Cerebellar cortex (tissue), 1 donor: ENCODE data around the gene PIK3CA.
A peak's percentile ranks its signal among the peaks of the same experiment; 100 is the strongest.
"Not testable (repeated sequence)": the region's sequence is repeated elsewhere in the genome, so short reads cannot be mapped to it uniquely, and the experiment has no call there.

ENCODE experiments used
- DNase-seq: peaks from one replicate; pipeline ENCODE4 v3.0.0-alpha.2; 2015; ENCODE audit warnings: low spot score

PIK3CA gene

DNA sequence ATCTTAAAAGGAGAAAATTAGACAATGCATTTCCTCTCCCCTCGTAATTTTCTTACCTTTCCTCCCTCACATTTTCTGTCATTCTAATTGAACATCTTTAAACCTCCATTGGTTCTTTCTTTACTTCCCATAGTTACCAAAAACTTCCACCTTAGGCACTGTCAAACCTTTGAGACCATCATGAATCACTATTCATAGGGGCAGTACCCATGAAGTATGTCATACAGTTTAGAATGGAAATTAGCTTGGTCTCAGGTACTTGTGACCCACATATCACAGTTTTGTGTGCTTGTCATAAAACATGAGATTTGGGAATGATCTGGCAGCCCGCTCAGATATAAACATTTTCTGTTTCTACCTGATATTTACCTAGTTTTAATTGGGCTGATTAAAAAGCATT, 52.6 kb downstream of the PIK3CA start:
- no peak for DNase-seq

DNA sequence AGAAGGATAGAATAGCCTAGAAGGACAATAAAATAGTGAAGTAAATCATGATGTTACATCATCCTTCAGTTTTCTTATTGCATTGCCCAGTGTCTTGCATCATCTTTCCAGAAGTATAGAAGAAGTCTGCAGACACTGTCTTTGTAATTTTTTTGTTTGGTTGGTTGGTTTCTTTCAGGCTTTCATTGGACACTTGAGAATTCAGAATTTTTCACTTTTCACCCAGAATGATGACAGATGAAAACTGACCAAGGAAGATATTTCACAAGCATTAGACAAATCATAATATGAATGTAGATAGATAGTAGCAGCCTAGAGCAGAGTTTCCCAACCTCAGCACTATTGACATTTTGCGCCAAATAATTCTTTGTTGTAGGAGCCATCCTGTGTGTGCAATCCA, 67.4 kb downstream of the PIK3CA start:
- not testable (repeated sequence) for DNase-seq

DNA sequence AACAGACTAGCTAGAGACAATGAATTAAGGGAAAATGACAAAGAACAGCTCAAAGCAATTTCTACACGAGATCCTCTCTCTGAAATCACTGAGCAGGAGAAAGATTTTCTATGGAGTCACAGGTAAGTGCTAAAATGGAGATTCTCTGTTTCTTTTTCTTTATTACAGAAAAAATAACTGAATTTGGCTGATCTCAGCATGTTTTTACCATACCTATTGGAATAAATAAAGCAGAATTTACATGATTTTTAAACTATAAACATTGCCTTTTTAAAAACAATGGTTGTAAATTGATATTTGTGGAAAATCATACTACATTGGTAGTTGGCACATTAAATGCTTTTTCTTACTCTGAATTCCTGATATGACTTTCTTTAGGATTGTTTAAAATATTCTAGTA, 70.1 kb downstream of the PIK3CA start:
- not testable (repeated sequence) for DNase-seq

DNA sequence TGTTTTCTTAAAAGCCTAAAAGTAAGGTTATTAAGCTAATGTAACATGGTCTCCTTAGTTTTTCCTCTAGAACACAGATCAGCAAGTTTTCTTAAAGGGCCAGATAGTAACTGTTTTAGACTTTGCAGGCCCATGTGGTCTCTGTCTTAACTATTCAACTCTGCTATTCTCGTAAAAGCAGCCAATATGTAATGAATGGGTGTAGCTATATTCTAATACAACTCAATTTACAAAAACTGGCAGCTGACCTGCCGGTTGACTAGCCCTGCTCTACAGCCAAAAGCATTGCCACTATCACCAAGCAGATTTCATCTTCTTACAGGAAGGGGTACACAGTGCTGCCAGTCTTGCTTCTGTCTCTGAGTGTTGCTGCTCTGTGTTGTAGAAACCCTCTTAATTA, 75.4 kb downstream of the PIK3CA start:
- no peak for DNase-seq

DNA sequence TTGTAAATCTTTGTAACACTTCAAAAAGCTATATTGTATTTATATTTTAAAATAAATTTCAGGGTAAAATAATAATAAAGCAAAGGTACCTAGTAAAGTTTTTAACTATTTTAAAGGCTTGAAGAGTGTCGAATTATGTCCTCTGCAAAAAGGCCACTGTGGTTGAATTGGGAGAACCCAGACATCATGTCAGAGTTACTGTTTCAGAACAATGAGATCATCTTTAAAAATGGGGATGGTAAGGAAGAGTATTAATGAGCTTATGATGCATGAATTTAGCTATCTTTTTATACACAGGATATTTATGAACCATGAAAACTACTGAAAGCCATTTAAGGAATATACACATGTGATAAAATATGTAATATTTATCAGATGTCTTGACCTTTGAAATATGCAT, 76.4 kb downstream of the PIK3CA start:
- no peak for DNase-seq

DNA sequence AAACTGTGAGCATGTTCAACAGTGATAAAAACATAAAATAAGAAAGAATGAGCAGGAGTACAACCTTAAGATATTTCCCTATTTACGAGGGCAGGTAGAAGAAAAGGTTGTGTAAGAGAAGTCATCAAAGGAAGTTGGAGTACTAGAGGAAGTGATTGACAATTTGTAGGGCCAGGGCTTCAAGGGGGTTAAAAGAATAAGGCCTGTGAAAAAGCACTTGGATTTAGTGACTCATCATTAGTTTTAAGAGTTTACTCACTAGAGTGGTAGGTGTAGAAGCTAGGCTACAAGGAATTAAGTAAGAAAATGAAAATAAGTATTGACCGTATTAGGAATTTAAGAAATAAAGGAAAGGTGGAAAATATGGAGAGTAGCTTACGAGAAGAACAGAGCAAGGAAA, 79.2 kb downstream of the PIK3CA start:
- DNase-seq = no peak

DNA sequence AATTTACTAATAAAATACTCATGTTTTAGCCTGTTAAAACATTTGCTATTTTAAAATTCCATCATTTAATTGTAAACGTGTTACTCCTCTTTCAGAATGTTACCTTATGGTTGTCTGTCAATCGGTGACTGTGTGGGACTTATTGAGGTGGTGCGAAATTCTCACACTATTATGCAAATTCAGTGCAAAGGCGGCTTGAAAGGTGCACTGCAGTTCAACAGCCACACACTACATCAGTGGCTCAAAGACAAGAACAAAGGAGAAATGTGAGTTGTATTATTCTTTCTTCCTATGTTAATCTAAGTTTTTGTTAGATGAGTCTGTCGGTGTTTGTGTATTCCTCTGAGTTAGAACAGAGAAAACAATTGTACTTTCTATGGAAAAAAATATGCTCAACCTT, 81.0 kb downstream of the PIK3CA start:
- DNase-seq = no peak

DNA sequence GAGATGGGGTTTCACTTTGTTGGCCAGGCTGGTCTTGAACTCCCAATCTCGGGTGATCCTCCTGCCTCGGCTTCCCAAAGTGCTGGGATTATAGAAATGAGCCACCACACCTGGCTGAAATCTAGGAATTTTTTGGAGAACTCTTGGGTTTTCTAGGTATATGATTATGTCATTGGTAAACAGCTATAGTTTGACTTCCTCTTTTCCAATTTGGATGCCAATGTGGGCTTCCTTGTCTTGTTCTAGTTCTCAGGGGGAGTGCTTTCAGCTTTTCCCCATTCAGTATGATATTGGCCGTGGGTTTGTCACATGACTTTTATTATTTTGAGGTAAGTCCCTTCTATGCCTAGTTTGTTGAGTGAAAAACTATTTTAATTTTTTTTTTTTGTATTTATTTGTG, 84.9 kb downstream of the PIK3CA start:
- DNase-seq = no peak

DNA sequence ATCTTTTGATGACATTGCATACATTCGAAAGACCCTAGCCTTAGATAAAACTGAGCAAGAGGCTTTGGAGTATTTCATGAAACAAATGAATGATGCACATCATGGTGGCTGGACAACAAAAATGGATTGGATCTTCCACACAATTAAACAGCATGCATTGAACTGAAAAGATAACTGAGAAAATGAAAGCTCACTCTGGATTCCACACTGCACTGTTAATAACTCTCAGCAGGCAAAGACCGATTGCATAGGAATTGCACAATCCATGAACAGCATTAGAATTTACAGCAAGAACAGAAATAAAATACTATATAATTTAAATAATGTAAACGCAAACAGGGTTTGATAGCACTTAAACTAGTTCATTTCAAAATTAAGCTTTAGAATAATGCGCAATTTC, 86.0 kb downstream of the PIK3CA start:
- no peak for DNase-seq

DNA sequence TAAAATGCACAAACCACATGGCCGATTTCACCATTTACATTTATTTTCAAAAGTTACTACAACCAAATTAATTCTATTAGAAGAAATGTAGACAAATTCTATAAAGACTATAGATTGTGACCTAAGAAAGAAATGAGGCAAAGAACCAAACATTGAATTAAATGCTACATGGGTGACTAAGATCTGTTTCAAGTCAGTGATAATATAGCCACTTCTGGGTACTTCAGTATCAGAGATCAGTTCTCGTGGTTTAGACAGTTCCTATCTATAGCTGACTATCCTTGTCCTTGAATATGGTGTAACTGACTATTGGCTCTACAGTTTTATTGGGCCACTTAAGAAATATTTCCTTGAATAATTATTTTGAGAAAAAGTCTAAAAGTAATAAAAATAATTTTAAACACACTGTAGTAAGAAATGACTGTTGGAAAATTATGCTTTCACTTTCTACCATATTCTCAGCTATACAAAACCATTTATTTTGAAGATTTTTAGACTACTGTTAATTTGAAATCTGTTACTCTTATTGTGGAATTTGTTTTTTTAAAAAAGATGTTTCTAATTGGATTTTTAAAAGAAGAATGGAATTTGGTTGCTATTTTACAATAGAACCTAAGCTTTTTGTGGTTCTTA, 88.6 kb downstream of the PIK3CA start:
- DNase-seq = no peak

DNA sequence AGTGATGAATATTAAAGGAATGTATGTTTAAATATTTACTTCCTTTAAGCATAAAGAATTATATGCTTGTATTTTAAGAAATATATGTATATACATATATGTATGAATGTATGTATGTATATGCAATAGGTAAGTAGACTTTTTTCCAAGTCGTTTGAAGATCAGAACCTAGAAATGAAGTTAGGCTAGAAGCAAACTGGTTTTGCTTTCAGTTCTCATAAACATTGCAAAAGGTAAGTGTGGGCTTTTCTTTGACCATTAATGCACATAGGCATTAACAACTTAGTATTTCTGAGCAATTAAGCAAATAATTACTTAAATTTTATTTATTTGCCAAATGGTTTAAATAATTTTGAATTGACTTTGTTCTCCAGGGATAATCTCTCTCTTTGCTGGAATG, 92.1 kb downstream of the PIK3CA start:
- not testable (repeated sequence) for DNase-seq

DNA sequence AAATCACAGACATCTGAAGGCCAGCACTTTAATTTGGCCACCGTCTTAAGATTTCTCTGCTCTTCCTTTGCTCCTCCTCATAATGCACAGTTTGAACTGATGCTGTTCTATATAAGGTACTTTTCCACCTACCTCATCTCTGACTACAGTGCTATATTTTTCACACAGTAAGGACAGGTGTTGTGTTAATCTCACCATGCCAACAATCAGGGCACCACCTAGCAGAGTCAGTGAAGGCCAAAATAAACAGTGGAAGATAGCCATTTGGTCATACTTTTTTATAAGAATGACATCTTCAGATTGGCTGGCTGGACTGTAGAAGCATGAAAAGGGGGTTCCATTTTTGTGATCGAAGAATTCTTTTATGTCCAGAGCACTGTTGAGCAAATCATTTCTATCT, 94.7 kb downstream of the PIK3CA start:
- not testable (repeated sequence) for DNase-seq

DNA sequence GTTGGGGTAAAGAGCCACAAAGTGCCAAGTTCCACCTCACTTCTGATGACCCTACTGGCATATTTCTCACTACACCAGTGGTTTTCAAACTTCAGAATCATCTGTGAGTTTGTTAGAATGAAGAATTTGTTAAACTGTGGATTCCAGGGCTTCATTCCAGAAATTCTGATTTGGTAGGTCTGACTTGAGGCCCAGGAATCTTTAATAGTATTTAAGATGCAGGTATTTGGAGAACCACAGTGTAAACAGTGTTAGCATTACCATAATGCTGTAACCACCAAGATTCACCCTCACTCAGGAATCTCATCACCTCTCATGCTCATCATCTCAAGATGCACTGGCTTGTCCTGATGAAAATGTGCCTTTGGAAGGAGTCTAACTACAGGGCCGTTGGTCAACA, 96.7 kb downstream of the PIK3CA start:
- DNase-seq = no peak

DNA sequence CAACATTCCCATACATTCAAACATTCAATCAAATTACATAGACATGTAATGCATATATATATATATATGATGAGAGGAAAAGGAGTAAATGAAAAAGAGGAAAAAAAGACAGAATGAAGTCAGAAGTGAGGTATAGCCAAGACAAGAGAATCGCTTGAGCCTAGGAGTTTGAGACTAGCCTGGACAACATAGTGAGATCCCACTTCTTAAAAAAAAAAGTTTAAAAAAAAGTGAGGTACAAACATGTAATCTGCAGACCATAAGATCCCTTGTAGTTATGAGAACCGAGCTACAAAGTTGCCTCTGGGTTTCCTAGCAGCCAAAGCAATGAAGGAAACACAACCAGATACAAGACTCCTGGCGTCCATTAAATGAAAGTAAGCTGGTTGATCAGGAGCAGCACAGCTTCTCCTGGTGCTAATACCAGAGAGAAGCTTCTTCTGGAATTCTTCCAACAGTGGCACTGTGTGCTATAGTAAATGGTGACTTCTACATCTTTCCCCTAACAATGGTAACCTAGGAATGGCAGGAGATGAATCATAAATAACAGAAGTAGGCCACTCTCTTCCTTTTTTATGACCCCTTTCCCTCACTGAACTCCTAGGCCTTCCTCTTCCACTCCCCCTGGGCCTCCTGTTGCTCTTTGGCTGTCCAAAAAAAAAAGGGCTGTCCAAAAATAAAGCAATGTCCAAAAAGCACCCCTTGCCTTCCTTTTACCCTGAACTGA, 99.3 kb downstream of the PIK3CA start:
- no peak for DNase-seq

DNA sequence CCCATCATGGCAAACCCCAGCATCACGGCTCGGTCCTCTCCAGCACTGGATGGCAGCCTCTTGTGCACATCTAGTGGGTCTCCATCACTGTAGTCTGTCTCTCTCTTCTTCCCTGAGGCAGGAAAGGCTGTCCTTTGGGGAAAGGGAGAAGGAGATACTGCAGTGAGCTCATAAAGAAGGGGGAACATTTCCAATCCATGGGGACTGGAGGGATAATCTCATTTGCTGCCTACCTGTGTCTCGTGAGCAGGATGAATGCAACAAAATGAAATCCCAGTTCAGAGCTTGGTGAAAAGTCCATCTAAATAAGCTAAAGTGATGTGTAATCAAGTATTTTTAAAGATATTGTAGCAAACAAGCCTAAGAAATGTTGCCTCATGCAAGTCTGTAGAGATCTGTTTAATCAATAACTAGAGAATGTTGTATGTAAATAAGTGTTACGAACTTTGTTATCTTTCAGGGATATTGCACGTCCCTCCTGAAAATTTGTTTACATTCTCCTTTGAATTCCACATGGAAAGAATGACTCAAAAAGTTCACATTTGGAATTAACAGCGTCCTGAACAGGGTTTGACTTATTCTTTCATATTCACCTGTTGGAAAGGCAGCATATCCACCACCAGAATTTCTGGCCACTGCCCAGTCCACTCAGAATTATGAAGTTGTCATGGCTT, 102.8 kb downstream of the PIK3CA start, which contains the start of gene KCNMB3:
KCNMB3 (minus strand) TSS at position 312 of the 674 bp plus-strand sequence; CDS start at position 188, 124 bp downstream.
- DNase-seq = no peak

DNA sequence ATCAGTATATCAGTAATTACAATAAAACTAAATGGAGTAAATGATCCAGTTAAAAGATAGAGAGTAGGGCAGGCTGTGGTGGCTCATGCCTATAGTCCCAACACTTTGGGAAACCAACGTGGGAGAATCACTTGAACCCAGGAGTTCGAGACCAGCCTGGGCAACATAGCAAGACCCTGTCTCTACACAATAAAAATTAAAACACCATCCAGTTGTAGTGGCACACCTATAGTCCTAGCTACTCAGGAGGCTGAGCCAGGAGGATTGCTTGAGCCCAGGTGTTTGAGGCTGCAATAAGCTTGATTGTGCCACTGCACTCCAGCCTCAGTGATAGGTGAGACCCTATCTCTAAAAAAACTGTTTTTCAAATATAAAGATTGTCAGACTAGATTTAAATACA, 108.7 kb downstream of the PIK3CA start:
- DNase-seq = no peak

DNA sequence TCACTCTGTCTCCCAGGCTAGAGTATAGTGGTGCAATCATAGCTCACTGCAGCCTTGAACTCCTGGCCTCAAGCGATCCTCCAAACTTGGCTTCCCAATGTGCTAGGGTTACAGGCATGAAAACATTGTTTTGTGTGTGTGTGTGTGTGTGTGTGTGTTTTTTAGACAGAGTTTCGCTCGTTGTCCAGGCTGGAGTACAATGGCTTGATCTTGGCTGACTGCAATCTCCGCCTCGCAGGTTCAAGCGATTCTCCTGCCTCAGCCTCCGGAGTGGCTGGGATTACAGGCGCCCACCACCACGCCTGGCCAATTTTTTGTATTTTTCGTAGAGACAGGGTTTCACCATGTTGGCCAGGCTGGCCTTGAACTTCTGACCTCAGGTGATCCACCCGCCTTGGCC, 109.6 kb downstream of the PIK3CA start:
- not testable (repeated sequence) for DNase-seq

DNA sequence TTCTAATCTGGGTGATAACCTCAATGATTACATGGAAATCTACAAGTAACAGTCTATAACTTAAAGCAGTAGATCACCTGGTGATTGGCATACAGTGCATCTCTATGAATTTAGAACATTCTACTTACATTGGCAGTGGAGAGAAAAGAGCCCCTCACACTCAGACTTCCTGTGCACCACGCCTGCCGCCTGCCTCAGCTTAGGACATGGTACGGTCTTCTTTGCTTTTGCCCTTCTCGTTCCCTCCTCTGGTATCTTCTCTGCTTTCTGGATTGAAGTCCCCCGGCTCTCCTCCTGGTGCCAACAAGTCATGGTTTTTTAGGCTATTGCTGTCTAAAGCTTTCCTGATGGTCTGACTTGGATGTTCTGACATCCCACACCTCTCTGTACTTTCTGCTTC, 110.7 kb downstream of the PIK3CA start:
- DNase-seq = no peak

DNA sequence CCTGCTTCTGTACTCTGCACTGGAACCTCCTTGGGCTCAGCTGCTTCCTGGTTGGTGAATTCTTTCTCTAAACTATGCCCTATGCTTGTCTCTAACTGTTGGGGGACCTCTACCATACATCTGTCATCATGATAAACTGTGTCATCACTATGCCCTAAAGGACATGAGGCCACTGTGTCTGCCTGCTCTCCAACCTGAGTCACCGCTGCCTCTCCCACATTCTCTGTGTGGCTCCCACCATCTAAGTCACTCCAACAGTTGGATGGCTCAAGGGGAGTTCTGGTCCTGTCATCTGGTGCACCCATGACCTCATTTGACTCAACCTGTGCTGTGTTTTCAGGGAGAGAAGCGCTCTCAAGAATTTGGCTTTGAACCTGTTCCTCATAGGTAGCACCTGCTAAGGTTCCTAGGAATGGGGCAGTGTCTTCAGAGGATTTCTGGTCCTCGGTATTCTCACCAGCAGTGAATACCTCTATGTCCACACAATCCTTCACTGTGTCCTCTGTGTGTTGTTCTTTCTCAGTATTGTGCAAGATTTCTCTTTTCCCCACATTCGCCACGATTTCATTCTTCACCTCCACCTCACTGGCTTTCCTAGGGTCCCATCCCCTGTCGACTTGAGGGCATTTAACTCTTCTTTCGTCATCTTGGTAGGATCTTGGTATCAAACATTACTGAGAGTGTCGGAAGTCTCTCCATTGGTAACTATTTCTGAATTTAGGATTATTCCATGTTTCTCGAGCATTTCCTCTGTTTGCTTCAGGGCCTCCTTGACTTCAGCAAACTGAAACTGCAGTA, 112.0 kb downstream of the PIK3CA start:
- DNase-seq = not testable (repeated sequence)

DNA sequence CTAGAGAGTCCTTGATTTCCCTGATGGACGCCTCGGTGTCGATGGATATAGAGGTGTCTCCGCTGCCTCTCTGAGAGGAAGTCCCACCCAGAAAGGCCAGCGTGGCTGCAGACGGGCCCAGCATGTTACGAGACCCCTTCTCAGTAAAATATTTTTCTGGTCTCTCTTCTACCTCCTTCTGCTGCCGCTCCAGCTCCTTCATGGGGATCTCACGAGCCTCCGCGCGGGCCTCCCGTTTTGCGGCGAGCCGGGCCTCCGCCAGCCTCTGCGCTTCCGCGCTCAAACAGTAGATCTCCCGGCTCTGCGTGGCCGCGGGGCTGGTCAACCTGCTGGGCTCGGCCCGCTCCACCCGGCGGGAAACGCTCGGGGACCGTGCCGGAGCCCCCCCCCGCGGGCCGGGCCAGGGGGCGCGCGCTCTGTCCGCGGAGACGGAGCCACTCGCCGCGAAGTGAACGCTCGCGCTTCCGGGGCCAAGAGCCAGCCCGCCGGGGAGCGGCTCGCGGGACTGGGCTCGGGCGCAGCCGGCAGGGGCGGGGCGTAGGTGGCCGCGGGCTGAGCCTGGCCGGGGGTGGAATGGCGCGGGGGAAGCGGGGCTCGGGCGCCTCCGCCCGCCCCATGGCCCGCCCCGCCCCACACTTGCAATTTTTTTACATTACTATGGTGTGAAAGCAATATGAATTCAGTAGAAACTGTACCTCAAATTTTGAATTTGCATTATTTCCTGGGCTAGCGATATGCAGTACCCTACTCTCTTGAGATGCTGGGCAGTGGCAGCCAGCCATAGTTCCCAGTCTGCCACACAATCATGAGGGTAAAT, 113.0 kb downstream of the PIK3CA start:
- peak; percentile 44 for DNase-seq

DNA sequence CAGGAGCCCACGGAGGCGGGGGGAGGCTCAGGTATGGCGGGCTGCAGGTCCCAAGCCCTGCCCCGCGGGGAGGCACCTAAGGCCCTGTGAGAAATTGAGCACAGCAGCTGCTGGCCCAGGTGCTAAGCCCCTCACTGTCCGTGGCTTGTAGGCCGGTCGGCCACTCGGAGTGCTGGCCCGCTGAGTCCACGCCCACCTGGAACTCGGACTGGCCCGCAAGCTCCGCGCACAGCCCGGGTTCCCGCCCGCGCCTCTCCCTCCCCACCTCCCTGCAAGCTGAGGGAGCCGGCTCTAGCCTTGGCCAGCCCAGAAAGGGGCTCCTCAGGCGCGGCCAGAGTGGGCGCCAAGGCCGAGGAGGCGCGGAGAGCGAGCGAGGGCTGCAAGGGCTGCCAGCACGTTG, 115.0 kb downstream of the PIK3CA start:
- DNase-seq = no peak

DNA sequence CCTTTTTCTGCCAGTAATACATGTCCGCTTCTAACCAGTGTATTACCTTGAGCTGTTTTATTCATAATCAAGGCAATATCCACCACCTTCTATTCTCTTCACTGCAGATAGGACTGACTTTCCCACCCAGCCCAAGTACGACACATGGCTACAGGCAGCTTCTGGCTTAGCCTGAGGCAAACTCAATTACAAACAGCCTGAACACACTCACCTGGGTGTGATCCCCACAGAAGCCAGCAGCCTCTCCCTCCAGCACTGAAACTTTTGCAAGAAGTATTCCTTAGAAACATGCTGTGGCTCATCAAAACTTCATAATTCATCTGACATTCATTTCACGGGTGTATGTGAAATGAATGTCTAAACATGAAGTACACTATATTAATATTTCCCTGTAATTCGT, 116.3 kb downstream of the PIK3CA start:
- DNase-seq = no peak
